ENCODE results near the gene SSNA1.

DNA sequence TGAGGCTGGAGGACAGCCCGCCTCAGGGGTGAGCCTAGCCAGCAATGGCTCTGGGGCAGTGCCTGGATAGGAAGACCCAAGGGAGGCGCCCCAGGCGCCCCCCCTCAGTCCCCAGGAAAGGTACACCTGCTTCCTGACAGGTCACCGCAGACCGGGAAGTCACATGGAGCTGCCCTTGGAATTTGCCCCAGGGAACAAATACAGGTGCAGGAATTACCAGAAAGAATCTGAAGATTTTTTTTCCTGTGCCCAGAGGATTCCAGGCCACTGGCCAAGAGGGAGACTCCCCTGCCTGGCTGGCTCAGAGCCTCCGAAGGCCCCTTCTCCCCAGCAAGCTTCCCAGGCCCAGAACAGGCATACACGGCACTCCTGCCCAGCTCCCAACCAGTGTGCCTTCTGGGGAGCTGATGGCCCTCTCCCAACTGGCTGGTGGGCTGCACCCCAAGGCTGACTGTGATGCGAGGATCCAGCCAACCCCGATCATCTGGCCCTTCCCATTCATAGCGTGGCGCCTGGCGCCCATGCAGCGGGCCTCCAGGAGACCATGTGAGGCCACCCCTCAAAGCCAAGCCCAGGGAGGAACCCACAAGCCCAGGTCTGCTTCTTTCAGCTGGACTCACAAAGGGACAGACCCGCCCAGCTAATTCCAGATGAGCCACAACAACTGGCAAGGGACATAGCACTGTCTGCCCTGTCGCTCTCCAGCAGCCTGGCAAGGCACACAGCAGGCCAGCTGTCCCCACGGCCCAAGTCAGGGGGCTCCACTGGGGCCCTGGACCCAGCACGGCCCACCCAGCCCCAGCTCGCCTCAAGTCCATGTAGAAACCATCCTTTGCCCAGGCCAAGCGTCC is 9.8 kb downstream of the SSNA1 start:
- TF ChIP-seq, protein P1, sequence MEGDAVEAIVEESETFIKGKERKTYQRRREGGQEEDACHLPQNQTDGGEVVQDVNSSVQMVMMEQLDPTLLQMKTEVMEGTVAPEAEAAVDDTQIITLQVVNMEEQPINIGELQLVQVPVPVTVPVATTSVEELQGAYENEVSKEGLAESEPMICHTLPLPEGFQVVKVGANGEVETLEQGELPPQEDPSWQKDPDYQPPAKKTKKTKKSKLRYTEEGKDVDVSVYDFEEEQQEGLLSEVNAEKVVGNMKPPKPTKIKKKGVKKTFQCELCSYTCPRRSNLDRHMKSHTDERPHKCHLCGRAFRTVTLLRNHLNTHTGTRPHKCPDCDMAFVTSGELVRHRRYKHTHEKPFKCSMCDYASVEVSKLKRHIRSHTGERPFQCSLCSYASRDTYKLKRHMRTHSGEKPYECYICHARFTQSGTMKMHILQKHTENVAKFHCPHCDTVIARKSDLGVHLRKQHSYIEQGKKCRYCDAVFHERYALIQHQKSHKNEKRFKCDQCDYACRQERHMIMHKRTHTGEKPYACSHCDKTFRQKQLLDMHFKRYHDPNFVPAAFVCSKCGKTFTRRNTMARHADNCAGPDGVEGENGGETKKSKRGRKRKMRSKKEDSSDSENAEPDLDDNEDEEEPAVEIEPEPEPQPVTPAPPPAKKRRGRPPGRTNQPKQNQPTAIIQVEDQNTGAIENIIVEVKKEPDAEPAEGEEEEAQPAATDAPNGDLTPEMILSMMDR (IDR thresholded peaks at IDR 0.05), result no peak
- TF ChIP-seq POLR2A (IDR thresholded peaks at IDR 0.05), result no peak

All from esophagus squamous epithelium (tissue), 4 donors.